Activated CD8-positive, alpha-beta T cell treated with anti-CD3 and anti-CD28 coated beads for 36 hours (primary cell): ENCODE measurements around the gene PCGF3. TPM values are rescaled to one million over a fixed set of nuclear protein-coding genes. Genes with fewer than 3 reads are reported as not detected.

ENCODE experiments used
- ATAC-seq: fragments of 200-7000 bp; cut with Tn5 transposase; one replicate; pipeline ENCODE4 v1.10.0; 2021; ENCODE audit warnings: mild to moderate bottlenecking, moderate library complexity
- CTCF ChIA-PET: fragments of 350-600 bp; sonication (Branson Sonifier 250); formaldehyde crosslinking; loops from one replicate; lab custom pipeline; 2021; ENCODE audit warnings: antibody characterized with exemption; lab: Charles Lee
- POLR2A ChIA-PET: fragments of 350-600 bp; sonication (Branson Sonifier 250); formaldehyde crosslinking; loops from one replicate; lab custom pipeline; 2021; ENCODE audit warnings: antibody characterized with exemption; lab: Charles Lee
- DNase-seq: peaks from one replicate; pipeline ENCODE4 v3.0.0-alpha.2; 2020
- H3K27ac Mint-ChIP-seq: one replicate; pipeline ENCODE4 v1.8.0; 2021; ENCODE audit warnings: mild to moderate bottlenecking, mixed read lengths
- H3K27me3 Mint-ChIP-seq: one replicate; pipeline ENCODE4 v1.8.0; 2021; ENCODE audit warnings: mixed read lengths
- H3K36me3 Mint-ChIP-seq: one replicate; pipeline ENCODE4 v1.8.0; 2021; ENCODE audit warnings: low read depth, mixed read lengths
- H3K4me1 Mint-ChIP-seq: one replicate; pipeline ENCODE4 v1.8.0; 2021; ENCODE audit warnings: low read depth, mixed read lengths
- H3K4me3 Mint-ChIP-seq: one replicate; pipeline ENCODE4 v1.8.0; 2021; ENCODE audit warnings: mild to moderate bottlenecking, moderate library complexity, mixed read lengths
- H3K9me3 Mint-ChIP-seq: one replicate; pipeline ENCODE4 v1.8.0; 2021; ENCODE audit warnings: mixed read lengths
- CTCF ChIP-seq: fragments of 200-600 bp; IDR thresholded peaks from one replicate; pipeline ENCODE4 v1.8.0; 2022; ENCODE audit warnings: antibody characterized with exemption, mild to moderate bottlenecking
- intact Hi-C: fragments of 100-400 bp; cut with micrococcal nuclease; formaldehyde crosslinking; loops from one replicate; pipeline ENCODE4 v1.10.0; 2022
- total RNA-seq, 2 experiments: library from RNA; stranded (reverse); gene quantifications; one replicate each; pipeline ENCODE4 v1.2.3, GENCODE V29; 2021

PCGF3 gene
- total RNA-seq: 10 to 100 TPM; 23.9 to 25.6 TPM

GRCh38 chr4:705278-706082 is at the start of gene PCGF3:
Gene PCGF3 (plus strand): TSS chr4:705832. CDS start chr4:733681, 27,849 bp downstream.
- DNase-seq: peak; percentile 98
- intact Hi-C loops: no loop called here
- peaks cover 3% of the 10 kb centered on the region for H3K36me3 Mint-ChIP-seq
- H3K4me1 Mint-ChIP-seq: peaks cover 20% of the 10 kb centered on the region
- CTCF ChIA-PET: no interaction called here
- no peaks in the 10 kb centered on the region for H3K9me3 Mint-ChIP-seq
- peak within 1 kb of the TSS; percentile 68 for H3K4me3 Mint-ChIP-seq
- no peak for TF ChIP-seq CTCF
- POLR2A ChIA-PET: no interaction called here
- peak; percentile 99 for ATAC-seq
- H3K27ac Mint-ChIP-seq: no peak within 1 kb of the TSS
- no peaks in the 10 kb centered on the region for H3K27me3 Mint-ChIP-seq

- ATAC-seq: no peak
- DNase-seq: no peak
- ChIA-PET POLR2A (interaction anchor here (1.0 kb wide), 1 partner anchor 16 kb away, joined by 4 read pairs; no protein-coding TSS in a partner anchor), CTCF (no interaction called here)
- no peaks in the 10 kb centered on the region for H3K9me3 Mint-ChIP-seq
- no peak overlapping the region for H3K4me3 Mint-ChIP-seq
- intact Hi-C loops: no loop called here
- no peak for TF ChIP-seq CTCF
- H3K4me1 Mint-ChIP-seq: no peaks in the 10 kb centered on the region
- peaks cover 5% of the 10 kb centered on the region for H3K36me3 Mint-ChIP-seq
- no peak overlapping the region for H3K27ac Mint-ChIP-seq
- H3K27me3 Mint-ChIP-seq: no peaks in the 10 kb centered on the region
Measured at GRCh38 chr4:656436-657337, 48.9 kb upstream of the PCGF3 start.

- ATAC-seq (no peak), DNase-seq (no peak)
- ChIA-PET CTCF (no interaction called here), POLR2A (interaction anchor here (0.9 kb wide), 1 partner anchor 15 kb away, joined by 3 read pairs; no protein-coding TSS in a partner anchor)
- Mint-ChIP-seq H3K36me3 (peaks cover 5% of the 10 kb centered on the region), H3K9me3 (no peaks in the 10 kb centered on the region), H3K4me1 (peaks cover 1% of the 10 kb centered on the region), H3K27me3 (no peaks in the 10 kb centered on the region), H3K4me3 (no peak overlapping the region), H3K27ac (no peak overlapping the region)
- TF ChIP-seq CTCF: no peak
- intact Hi-C loops: no loop called here
Measured at GRCh38 chr4:657338-657833, 48.2 kb upstream of the PCGF3 start.

GRCh38 chr4:657834-658667 is 47.6 kb upstream of the PCGF3 start:
- Mint-ChIP-seq H3K27ac (no peak overlapping the region), H3K4me1 (peaks cover 4% of the 10 kb centered on the region), H3K27me3 (no peaks in the 10 kb centered on the region), H3K4me3 (no peak overlapping the region), H3K36me3 (peaks cover 5% of the 10 kb centered on the region), H3K9me3 (no peaks in the 10 kb centered on the region)
- ChIA-PET POLR2A (interaction anchor here (0.9 kb wide), 1 partner anchor 16 kb away, joined by 3 read pairs; no protein-coding TSS in a partner anchor), CTCF (no interaction called here)
- DNase-seq: no peak
- no peak for TF ChIP-seq CTCF
- ATAC-seq: peak; percentile 36
- intact Hi-C loops: no loop called here
